Activated CD4-positive, alpha-beta T cell treated with anti-CD3 and anti-CD28 coated beads for 36 hours (primary cell): ENCODE data around the gene TECTA. TPM values are rescaled to one million over a fixed set of nuclear protein-coding genes. Genes with fewer than 3 reads are reported as not detected.

Experiments
- ATAC-seq: fragments of 200-7000 bp; cut with Tn5 transposase; one replicate; pipeline ENCODE4 v1.10.0; 2021; ENCODE audit warnings: mild to moderate bottlenecking, moderate library complexity
- CTCF ChIA-PET: fragments of 350-600 bp; sonication (Branson Sonifier 250); formaldehyde crosslinking; loops from one replicate; lab custom pipeline; 2021; ENCODE audit warnings: antibody characterized with exemption; lab: Charles Lee
- POLR2A ChIA-PET: fragments of 350-600 bp; sonication (Branson Sonifier 250); formaldehyde crosslinking; loops from one replicate; lab custom pipeline; 2021; ENCODE audit warnings: antibody characterized with exemption, inconsistent platforms; lab: Charles Lee
- DNase-seq: peaks from one replicate; pipeline ENCODE4 v3.0.0-alpha.2; 2020
- H3K27ac Mint-ChIP-seq: one replicate; pipeline ENCODE4 v1.8.0; 2021; ENCODE audit warnings: mixed read lengths
- H3K27me3 Mint-ChIP-seq: one replicate; pipeline ENCODE4 v1.8.0; 2021; ENCODE audit warnings: mixed read lengths
- H3K36me3 Mint-ChIP-seq: one replicate; pipeline ENCODE4 v1.8.0; 2021; ENCODE audit warnings: low read depth, mixed read lengths
- H3K4me1 Mint-ChIP-seq: one replicate; pipeline ENCODE4 v1.8.0; 2021; ENCODE audit warnings: mixed read lengths
- H3K4me3 Mint-ChIP-seq: one replicate; pipeline ENCODE4 v1.8.0; 2021; ENCODE audit warnings: mild to moderate bottlenecking, moderate library complexity, mixed read lengths
- H3K9me3 Mint-ChIP-seq: one replicate; pipeline ENCODE4 v1.8.0; 2021; ENCODE audit warnings: low read depth, mixed read lengths
- intact Hi-C, 2 experiments: fragments of 100-400 bp; cut with DNase I in 1 of 2; cut with micrococcal nuclease in 1 of 2; formaldehyde crosslinking; loops; one replicate each; pipeline versions ENCODE4 v1.14.2 to v1.15.1; 2022 to 2024; cut with DNase I, micrococcal nuclease
- total RNA-seq, 2 experiments: library from RNA; stranded (reverse); gene quantifications; one replicate each; pipeline ENCODE4 v1.2.3, GENCODE V29; 2021

The TECTA gene
- total RNA-seq, 2 experiments from 2014 or later: 0.21 to 0.37 TPM

DNA sequence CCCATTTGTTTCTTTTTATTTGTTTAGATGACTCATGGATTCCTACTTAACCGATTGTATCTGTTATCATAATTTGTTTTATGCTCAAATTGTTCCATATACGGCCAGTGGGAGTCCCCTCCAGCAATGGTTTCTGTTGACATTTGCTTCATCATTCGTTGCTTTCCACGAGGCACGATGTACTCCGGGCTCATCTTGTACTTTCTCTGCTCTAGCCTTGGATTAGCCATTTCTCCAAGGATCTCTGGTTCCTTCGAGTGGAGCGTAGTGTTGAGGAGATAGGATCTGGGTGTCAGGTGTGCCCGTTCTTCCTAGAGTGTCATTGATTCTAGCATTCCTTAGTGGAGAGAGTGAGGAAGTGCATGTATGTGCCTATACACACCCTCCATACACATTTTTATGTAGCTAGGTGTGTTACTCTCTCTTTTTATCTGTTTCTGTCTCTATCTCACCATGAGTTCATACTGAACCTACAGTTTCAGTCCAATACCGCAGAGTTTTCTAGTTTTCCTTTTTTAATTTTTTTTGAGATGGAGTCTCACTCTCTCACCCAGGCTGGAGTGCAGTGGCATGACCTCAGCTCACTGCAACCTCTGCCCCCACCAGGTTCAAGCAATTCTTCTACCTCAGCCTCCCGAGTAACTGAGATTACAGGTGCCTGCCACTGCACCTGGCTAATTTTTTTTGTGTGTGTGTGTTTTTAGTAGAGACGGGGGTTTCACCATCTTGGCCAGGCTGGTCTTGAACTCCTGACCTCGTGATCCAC, 31.4 kb downstream of the TECTA start:
- intact Hi-C loops: no loop called here
- CTCF ChIA-PET: no interaction called here
- no peaks in the 10 kb centered on the region for H3K9me3 Mint-ChIP-seq
- H3K27ac Mint-ChIP-seq: no peak overlapping the region
- H3K36me3 Mint-ChIP-seq: no peaks in the 10 kb centered on the region
- no peak overlapping the region for H3K4me3 Mint-ChIP-seq
- DNase-seq (no peak), ATAC-seq (no peak)
- no peaks in the 10 kb centered on the region for H3K27me3 Mint-ChIP-seq
- no peaks in the 10 kb centered on the region for H3K4me1 Mint-ChIP-seq
- POLR2A ChIA-PET: no interaction called here

DNA sequence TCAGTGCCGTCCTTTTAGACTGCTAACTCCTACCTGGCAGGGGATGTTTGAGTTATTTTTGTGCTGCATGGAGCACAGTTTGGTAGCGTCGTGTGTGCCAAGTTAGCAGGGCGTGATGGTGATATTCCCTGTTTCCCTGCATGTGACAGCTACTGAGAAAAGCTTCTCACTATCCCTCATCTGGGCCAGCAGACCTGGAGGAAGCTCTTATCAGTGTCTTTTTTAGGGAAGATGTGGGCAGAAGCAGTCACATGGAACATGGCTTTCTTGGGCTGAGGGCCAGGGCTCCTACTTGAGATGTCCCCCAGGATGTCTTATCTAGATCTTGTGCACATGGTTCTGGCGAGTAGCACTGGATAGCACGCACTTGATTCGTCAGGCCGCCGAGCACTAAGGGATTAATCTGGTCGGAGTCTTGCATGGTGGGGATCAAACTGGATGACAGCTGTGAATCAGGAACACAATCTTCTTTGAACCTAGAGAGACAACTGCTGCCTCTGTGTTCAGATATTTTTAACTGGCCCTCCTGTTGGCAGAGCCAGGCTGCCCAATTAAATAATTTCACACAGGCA, 33.8 kb downstream of the TECTA start:
- no peaks in the 10 kb centered on the region for H3K9me3 Mint-ChIP-seq
- DNase-seq: no peak
- no peaks in the 10 kb centered on the region for H3K4me1 Mint-ChIP-seq
- intact Hi-C loops: no loop called here
- H3K36me3 Mint-ChIP-seq: no peaks in the 10 kb centered on the region
- POLR2A ChIA-PET: no interaction called here
- ATAC-seq: no peak
- H3K4me3 Mint-ChIP-seq: no peak overlapping the region
- CTCF ChIA-PET: no interaction called here
- no peaks in the 10 kb centered on the region for H3K27me3 Mint-ChIP-seq
- H3K27ac Mint-ChIP-seq: no peak overlapping the region

- no peaks in the 10 kb centered on the region for H3K36me3 Mint-ChIP-seq
- POLR2A ChIA-PET: no interaction called here
- H3K9me3 Mint-ChIP-seq: no peaks in the 10 kb centered on the region
- CTCF ChIA-PET: no interaction called here
- intact Hi-C loops: no loop called here
- no peak overlapping the region for H3K27ac Mint-ChIP-seq
- no peaks in the 10 kb centered on the region for H3K4me1 Mint-ChIP-seq
- no peaks in the 10 kb centered on the region for H3K27me3 Mint-ChIP-seq
- H3K4me3 Mint-ChIP-seq: no peak overlapping the region
- DNase-seq (no peak), ATAC-seq (no peak)
Measured at GRCh38 chr11:121137005-121137404, 36.0 kb downstream of the TECTA start.

GRCh38 chr11:121138259-121138658, 37.2 kb downstream of the TECTA start:
- DNase-seq: no peak
- Mint-ChIP-seq H3K9me3 (no peaks in the 10 kb centered on the region), H3K27ac (no peak overlapping the region), H3K4me3 (no peak overlapping the region), H3K4me1 (no peaks in the 10 kb centered on the region), H3K36me3 (no peaks in the 10 kb centered on the region), H3K27me3 (no peaks in the 10 kb centered on the region)
- POLR2A ChIA-PET: no interaction called here
- ATAC-seq: no peak
- intact Hi-C loops: no loop called here
- CTCF ChIA-PET: interaction anchor here (0.5 to 0.8 kb wide), 2 partner anchors 42 to 394 kb away, joined by 3 to 4 read pairs; no protein-coding TSS in a partner anchor

- ChIA-PET POLR2A (no interaction called here), CTCF (interaction anchor here (0.6 to 1.0 kb wide), 2 partner anchors 25 to 54 kb away, joined by 3 read pairs; no protein-coding TSS in a partner anchor)
- Mint-ChIP-seq H3K9me3 (no peaks in the 10 kb centered on the region), H3K27me3 (no peaks in the 10 kb centered on the region), H3K36me3 (no peaks in the 10 kb centered on the region), H3K4me1 (no peaks in the 10 kb centered on the region), H3K27ac (no peak overlapping the region), H3K4me3 (no peak overlapping the region)
- no peak for ATAC-seq
- no peak for DNase-seq
- intact Hi-C loops: no loop called here
Measured at GRCh38 chr11:121140369-121140768, 39.3 kb downstream of the TECTA start.

DNA sequence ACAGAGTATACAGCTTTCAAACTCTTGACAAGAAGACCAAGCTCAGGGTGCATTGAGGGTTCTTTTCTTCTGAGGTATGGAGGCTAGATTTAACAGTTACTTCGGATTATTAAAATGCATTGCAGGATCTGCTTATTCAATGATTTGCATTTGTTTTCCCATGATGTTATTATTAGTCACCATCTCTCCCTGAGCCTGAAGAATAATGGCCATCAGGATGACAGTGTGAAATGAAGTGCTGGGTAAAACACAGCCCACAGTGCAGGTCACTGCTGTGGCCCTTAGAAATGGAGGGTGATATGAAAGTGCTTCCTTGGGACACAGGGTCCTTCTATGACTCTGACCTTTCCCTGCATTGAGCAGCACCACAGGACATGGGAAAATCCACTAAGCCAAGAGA, 40.0 kb downstream of the TECTA start:
- Mint-ChIP-seq H3K27me3 (no peaks in the 10 kb centered on the region), H3K36me3 (no peaks in the 10 kb centered on the region), H3K9me3 (no peaks in the 10 kb centered on the region), H3K4me3 (no peak overlapping the region), H3K4me1 (no peaks in the 10 kb centered on the region), H3K27ac (no peak overlapping the region)
- ATAC-seq (no peak), DNase-seq (no peak)
- POLR2A ChIA-PET: no interaction called here
- intact Hi-C loops: no loop called here
- CTCF ChIA-PET: interaction anchor here (0.6 to 1.0 kb wide), 2 partner anchors 25 to 54 kb away, joined by 3 read pairs; no protein-coding TSS in a partner anchor

DNA sequence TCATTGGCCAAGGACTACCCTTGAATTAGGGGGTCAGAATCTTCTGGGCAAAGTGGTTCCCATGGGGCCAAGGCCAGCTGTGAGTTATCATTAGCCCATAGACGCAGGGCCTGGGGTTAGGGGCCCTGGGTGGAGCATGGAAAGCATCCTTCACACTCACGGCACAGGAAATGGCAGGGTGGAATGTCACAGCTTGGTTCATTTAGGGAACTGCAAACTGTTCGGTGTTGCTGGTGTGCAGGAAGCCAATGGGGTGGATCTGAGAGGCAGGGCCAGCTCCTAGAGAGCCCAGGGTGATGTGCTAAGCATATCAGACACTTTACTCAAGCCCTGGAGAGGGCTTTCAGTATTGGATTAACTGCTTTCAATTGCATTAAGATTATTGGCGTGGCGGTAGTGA, 42.9 kb downstream of the TECTA start:
- no peaks in the 10 kb centered on the region for H3K9me3 Mint-ChIP-seq
- ChIA-PET CTCF (no interaction called here), POLR2A (no interaction called here)
- H3K4me3 Mint-ChIP-seq: no peak overlapping the region
- no peaks in the 10 kb centered on the region for H3K36me3 Mint-ChIP-seq
- no peak overlapping the region for H3K27ac Mint-ChIP-seq
- H3K27me3 Mint-ChIP-seq: no peaks in the 10 kb centered on the region
- DNase-seq (no peak), ATAC-seq (no peak)
- intact Hi-C loops: no loop called here
- no peaks in the 10 kb centered on the region for H3K4me1 Mint-ChIP-seq

DNA sequence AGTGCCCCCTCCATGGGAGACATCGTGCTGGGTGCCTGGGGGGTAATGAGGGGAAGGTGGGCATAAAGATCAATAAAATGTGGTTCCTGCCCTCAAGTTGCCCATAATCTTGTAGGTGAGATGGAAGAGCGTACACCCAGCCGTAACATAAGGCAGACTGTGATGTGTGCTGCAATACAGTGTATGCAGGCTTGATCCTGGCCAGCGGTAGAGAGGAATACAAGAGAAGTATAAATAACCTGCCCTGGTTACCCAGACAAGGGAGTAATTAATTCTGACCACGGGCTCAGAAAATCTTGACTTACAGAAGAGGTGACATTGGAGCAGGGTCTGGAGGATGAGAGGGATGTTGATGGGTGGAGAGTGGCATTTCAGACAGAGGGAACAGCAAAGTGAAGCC, 43.7 kb downstream of the TECTA start:
- ATAC-seq: no peak
- Mint-ChIP-seq H3K27ac (no peak overlapping the region), H3K4me1 (no peaks in the 10 kb centered on the region), H3K36me3 (no peaks in the 10 kb centered on the region), H3K9me3 (no peaks in the 10 kb centered on the region), H3K4me3 (no peak overlapping the region), H3K27me3 (no peaks in the 10 kb centered on the region)
- DNase-seq: no peak
- POLR2A ChIA-PET: no interaction called here
- CTCF ChIA-PET: no interaction called here
- intact Hi-C loops: no loop called here

DNA sequence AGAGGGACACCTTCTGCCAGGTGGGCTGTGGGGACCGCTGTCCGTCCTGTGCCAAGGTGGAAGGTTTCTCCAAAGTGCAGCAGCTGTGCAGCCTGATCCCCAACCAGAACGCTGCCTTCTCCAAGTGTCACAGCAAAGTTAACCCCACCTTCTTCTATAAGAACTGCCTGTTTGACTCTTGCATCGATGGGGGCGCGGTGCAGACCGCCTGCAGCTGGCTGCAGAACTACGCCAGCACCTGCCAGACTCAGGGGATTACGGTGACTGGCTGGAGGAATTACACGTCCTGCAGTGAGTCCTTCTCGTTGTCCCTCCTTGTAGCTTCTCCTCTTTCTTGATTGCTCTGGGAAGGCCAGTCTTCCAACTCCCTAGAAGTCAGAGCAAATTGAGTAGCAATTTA, 44.8 kb downstream of the TECTA start:
- ChIA-PET CTCF (interaction anchor here (0.5 to 0.6 kb wide), 2 partner anchors 260 to 299 kb away, joined by 3 read pairs; no protein-coding TSS in a partner anchor), POLR2A (no interaction called here)
- Mint-ChIP-seq H3K4me1 (no peaks in the 10 kb centered on the region), H3K36me3 (no peaks in the 10 kb centered on the region), H3K27me3 (no peaks in the 10 kb centered on the region), H3K4me3 (no peak overlapping the region), H3K9me3 (no peaks in the 10 kb centered on the region), H3K27ac (no peak overlapping the region)
- ATAC-seq: no peak
- intact Hi-C loops: no loop called here
- DNase-seq: no peak

DNA sequence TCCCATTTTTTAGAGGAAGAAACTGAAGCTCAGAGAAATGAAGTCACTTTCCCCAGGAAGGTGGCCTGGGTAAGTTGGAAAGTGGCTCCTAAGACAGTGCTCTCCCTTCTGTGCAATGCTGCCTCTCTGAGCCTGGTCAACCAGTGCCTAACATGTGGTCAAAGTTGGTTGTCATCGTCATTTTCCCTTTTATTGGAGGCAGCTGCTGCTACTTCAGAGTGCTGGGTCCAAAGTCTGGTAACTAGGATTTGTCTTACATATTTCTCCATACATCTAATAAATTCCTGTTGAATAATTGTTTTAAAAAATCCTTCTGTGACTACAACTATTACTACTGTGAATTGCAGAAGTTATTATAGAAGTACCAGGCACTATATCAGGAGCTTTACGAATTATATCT, 48.1 kb downstream of the TECTA start:
- Mint-ChIP-seq H3K4me1 (no peaks in the 10 kb centered on the region), H3K27me3 (no peaks in the 10 kb centered on the region), H3K9me3 (no peaks in the 10 kb centered on the region), H3K27ac (no peak overlapping the region), H3K4me3 (no peak overlapping the region), H3K36me3 (no peaks in the 10 kb centered on the region)
- ATAC-seq (no peak), DNase-seq (no peak)
- POLR2A ChIA-PET: no interaction called here
- CTCF ChIA-PET: interaction anchor here (0.7 to 1.3 kb wide), 2 partner anchors 9 to 45 kb away, joined by 3 read pairs; no protein-coding TSS in a partner anchor
- intact Hi-C loops: no loop called here

DNA sequence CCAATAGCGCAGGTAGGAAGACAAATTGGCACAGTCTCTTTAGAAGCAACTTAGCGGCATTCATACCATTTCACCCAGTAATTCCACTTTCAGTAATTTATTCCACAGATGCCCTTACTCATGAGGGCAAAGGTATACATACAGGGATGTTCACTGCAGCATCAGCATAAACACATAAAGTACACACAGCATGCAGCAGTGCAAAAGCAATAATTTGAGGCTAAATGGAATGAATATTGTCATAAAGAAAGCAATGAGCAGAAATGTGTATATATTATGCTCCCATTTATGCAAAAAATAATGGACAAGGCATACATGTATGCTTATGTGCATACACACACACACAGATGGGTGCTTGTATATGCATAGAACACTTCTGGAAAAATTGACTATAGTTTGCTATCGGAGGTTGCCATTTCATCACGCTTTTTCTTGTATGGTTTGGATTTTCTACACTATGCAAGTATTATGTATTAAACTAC, 50.2 kb downstream of the TECTA start:
- Mint-ChIP-seq H3K4me1 (no peaks in the 10 kb centered on the region), H3K27me3 (no peaks in the 10 kb centered on the region), H3K27ac (no peak overlapping the region), H3K4me3 (no peak overlapping the region), H3K36me3 (no peaks in the 10 kb centered on the region), H3K9me3 (no peaks in the 10 kb centered on the region)
- POLR2A ChIA-PET: no interaction called here
- CTCF ChIA-PET: interaction anchor here (0.8 to 1.1 kb wide), 2 partner anchors 28 to 43 kb away, joined by 3 read pairs; no protein-coding TSS in a partner anchor
- DNase-seq: no peak
- intact Hi-C loops: no loop called here
- no peak for ATAC-seq

- intact Hi-C loops: no loop called here
- H3K27me3 Mint-ChIP-seq: no peaks in the 10 kb centered on the region
- ATAC-seq: no peak
- no peaks in the 10 kb centered on the region for H3K9me3 Mint-ChIP-seq
- no peak for DNase-seq
- no peak overlapping the region for H3K4me3 Mint-ChIP-seq
- POLR2A ChIA-PET: no interaction called here
- no peaks in the 10 kb centered on the region for H3K36me3 Mint-ChIP-seq
- CTCF ChIA-PET: interaction anchor here (2.0 kb wide), 1 partner anchor 41 kb away, joined by 10 read pairs; no protein-coding TSS in a partner anchor
- H3K4me1 Mint-ChIP-seq: no peaks in the 10 kb centered on the region
- H3K27ac Mint-ChIP-seq: no peak overlapping the region
Measured at GRCh38 chr11:121152764-121153163, 51.7 kb downstream of the TECTA start.
